ENCODE results near the gene GAN.
"Not testable (repeated sequence)": the region's sequence is repeated elsewhere in the genome, so short reads cannot be mapped to it uniquely, and the experiment has no call there.

Gene GAN

DNA sequence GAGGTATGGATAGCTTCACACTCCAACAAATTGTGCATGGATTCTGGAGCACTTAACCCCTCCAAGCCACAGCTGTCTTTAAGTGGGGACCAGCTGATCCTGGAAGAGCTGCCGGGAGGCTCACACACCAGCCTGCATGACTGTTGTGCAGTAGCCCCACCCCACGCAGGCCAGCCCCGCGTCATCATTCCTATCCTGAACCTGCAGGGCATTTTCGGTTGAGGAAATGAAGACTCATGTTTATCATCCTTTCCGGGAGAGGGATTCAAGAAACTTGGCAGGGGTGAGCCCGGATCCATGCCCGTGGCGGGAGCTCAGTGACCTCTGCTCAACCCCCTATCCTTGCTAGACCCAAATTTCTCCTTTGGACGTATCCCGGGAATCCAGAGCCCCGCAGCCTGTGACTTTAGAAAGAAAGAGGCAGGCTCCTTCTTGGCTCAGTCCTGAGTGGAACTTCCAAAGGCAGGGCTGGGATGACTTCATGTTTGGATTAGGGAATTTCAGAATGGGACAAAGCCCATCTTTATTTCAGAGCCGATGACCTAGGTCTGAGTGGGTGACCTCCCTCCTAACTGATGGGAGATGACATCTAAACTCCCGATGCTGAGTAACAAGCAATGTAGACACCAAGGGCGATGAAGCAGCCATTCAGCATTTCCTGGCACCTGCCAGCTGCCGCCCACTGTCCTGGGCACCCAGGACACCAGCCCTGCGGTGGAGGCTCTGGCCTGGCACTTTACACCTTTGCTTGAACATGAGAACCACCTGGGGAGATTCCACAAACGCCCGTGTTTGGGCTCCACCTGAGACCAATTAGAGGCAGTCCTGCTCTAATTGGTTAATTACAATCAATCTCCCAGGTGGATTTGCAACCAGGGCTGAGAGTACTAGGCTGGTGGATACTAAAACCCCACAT lies 86.5 kb downstream of the GAN start:
- DNase-seq, result peak; percentile 32

DNA sequence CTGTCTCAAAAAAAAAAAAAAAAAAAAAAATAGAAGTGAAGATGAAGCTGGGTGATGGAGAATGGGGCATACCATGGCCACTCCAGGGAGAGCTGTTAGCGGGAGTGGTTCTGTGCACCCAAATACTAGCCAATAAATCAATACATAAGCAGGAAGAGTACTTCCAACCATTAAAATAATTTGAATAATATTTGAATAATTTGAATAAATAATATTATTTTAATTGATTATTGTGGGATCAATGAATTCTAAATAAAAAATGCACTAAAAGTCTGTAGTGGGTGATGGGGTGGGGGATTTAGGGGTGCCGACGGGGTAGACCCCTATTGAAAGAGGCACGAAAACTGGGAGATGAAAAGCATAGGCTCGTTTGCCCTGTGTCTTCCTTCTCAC lies 88.4 kb downstream of the GAN start:
- no peak for DNase-seq

DNA sequence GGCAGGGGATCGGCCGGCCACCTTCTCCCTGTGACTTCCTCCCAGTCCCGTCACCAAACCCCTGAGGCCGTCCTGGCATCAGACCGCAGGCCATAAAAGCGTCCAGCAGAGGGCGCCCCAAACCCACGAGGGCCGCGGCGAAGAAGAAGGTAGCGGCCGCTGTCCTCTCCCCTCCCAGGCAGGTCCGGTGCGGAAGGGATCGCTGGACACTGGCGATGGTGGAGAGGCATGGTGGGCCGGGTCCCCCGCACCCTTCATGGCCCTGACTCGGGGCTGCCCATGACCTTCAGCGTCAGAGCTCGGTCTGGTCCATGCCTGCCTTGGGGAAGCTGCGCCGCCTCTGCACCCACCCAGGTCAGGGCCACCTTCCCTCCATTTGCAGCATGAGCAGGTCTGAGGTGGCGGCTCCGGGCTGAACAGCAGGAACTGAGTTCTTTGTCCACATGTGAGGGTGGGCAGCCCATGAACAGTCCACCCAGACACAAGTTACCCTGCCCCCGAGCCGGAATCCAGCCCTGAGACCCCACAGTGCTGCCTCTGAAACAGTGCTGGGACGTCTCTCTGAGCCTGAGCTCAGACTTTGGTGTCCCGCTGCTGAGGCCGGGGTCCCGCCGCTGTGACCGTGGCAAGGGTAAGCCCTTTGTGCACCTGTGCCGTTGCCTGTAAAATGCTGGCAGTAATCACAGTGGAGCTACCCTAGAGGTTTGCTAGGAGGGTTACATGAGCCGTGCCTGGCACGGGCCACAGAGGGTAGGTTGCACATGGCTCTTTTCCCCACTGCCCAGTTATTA lies 89.0 kb downstream of the GAN start:
- DNase-seq, result peak; percentile 83

DNA sequence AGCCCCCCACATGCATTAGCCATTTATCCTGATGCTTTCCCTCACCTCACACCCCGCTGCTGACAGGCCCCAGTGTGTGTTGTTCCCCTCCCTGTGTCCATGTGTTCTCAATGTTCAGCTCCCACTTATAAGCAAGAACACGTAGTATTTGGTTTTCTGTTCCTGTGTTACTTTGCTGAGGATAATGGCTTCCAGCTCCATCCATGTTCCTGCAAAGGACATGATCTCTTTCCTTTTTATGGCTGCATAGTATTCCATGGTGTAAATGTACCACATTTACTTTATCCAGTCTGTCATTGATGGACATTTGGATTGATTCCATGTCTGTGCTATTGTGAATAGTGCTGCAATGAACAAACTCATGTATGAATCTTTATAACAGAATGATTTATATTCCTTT lies 90.2 kb downstream of the GAN start:
- not testable (repeated sequence) for DNase-seq

DNA sequence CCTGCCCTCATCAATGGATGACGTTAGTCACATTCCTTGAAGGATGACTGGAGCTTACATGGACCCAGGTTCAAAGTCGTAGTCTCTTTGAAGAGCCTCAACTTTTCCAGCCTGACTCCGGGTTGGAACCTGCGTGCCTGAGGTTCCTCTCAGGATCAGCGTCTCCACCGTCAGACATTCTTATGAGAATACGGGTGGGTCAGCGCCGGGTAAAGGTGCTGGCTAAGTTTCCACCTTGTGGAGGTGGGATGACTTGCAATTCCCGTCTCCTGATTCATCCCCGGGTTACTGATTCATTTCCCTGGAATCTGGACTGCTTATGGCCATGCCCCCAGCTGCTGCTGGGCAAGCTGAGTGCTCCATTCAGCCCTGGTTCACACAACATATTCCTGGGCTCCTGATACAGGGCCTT lies 90.9 kb downstream of the GAN start:
- DNase-seq, result peak; percentile 34

- DNase-seq, result no peak
Observed at GRCh38 chr16:81408409-81408950, 93.7 kb downstream of the GAN start.

DNA sequence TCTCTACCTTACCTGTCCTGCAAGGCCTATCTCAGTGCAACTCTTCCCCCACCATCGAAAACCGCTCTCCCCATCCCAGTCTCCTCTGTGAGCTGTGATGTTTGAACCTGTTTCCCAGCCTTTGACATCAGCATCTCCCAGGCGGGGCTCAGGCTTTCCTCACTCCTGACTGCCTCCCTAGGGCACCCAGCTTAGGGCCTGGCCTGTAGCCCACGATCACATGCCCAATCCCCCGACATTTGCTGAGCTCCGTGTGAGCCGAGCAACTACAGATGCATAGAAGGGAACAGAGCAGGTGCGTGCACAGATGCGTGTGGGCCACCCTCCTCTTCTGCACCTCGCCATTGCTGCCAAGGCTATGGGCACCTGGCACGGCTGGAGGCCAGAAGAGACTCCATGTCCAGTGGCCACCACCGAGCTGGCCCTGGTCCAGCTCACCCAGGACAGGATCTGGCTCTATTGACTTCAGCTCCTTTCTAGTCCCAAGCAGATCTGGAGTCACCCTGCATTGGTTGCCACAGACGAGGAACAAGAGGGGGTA lies 94.3 kb downstream of the GAN start:
- DNase-seq, result no peak

- DNase-seq, result no peak
Observed at GRCh38 chr16:81410643-81411293, 96.0 kb downstream of the GAN start.

DNA sequence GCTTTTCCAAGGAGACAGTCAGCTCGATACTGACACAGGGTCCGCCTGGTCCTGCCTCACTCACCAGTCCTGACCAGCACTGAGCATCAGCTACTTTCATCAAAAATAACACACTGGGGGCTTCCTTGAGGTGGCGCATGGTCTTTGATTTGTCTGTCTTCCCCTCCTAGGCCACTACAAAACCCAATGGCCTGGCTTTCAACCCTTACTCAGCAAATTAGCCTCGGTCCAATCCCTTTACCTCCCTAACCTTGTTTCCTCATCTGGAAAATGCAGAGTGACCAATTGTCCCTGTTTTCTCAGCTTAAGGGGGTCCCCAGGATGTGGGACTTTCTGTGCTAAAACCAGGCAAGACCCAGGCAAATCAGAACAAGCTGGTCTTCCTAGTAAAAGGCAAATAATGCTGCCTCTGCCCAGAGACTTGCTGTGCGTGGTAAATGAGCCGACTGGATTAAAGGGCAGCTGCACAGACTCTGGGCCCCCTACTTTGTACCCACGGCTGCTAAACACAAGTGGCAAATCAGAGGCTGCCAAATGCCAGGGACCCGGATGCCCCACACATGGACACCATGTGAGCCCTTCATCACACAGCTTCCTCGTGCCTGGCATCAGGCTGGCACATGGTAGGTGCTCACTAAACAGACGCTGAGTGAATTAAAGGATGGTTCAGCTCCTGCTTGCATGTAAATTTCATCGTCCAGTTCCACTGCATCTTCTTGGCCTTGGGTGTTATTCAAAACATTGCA lies 98.7 kb downstream of the GAN start:
- no peak for DNase-seq

DNA sequence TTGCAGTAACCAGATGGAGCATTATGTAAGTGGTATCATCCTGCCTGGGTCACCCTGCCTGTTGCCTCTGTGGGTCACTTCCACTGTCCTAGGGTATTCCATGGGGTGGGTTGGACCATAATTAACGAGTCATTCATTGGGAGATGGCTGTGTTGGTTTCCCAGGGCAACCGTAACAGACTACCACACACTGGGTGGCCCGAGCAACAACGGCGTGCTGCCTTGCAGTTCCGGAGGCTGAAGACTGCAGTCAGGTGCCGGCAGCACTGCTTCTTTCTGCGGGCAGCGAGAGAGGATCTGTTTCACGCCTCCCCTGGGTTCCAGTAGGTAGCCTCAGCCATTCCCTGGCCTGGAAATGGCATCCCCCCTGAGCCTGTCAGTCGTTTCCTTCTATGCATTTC lies 101.0 kb downstream of the GAN start:
- DNase-seq, result no peak

GRCh38 chr16:81416749-81417148 lies 102.0 kb downstream of the GAN start:
- DNase-seq, result no peak

GRCh38 chr16:81417210-81417609 lies 102.4 kb downstream of the GAN start:
- no peak for DNase-seq

DNA sequence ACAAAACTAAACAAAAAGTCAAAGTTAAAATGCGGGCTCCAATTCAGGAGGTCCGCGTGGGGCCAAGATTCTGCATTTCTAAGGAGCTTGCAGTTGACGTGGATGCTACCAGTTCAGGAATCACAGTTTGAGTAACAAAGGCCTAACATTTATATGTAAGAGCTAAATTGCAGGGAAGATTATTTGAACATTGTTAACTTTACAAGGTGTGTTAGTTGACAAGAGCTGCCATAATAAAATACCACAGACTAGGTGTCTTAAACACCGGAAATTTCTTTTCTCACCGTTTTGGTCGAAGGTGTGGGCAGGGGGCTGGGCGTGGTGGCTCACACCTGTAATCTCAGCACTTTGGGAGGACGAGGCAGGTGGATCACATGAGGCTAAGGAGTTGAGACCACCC lies 105.0 kb downstream of the GAN start:
- no peak for DNase-seq

DNA sequence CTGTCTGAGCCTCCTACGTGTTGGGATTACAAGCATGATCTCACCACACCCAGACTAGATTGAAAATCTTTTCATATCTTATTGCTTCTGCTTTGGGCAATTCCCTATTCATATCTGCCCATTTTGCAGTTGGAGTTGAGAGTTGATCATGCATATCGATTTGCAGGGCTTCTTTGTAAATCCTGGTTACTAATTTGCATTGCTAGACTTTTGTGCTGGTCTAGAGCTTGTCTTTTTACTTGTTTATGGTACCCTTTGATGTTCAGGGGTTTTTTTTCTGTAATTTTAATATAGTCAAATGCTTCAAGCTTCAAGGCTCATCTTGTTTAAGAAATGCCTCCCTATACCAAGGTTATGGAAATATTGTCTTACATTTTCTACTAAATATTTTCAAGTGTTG lies 106.4 kb downstream of the GAN start:
- no peak for DNase-seq

- DNase-seq, result no peak
Observed at GRCh38 chr16:81421536-81421935, 106.8 kb downstream of the GAN start.

GRCh38 chr16:81422153-81422552 lies 107.4 kb downstream of the GAN start:
- not testable (repeated sequence) for DNase-seq

DNA sequence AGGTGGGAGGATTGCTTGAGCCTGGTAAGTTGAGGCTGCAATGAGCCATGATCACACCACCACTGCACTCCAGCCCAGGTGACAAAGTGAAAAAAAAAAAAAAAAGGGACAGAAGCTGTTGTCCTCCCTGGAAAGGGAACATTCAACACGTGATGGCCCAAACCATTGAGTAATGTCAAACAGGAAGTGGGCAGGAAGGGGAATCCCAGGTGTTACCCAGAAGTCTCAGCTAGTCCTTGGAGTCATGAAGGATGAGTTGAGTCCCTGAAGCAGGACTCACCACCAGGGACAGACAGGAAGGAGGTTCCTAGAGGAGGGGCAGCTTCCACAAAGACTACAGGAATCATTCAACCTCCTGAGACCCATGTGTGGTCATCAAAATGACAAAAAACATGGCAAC lies 110.0 kb downstream of the GAN start:
- DNase-seq, result no peak

DNA sequence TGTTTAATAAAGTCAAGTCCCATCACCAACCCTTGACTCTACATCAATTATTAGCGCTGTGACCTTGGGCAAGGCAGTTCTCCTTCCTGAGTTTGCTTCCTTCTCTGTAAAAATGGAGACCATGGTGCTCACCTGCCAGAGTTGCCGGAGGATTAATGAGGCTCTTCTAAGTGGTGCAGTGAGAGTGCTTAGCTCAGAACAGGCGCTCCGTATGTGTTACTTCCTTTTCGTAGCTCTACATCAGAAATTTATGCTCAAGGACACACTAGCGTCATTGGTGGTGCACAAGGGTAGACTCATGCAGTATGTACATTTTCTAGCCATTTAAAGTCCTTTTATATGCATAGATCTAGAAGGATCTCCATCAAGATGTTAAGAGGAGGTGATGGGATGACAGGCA lies 112.5 kb downstream of the GAN start:
- DNase-seq, result no peak

DNA sequence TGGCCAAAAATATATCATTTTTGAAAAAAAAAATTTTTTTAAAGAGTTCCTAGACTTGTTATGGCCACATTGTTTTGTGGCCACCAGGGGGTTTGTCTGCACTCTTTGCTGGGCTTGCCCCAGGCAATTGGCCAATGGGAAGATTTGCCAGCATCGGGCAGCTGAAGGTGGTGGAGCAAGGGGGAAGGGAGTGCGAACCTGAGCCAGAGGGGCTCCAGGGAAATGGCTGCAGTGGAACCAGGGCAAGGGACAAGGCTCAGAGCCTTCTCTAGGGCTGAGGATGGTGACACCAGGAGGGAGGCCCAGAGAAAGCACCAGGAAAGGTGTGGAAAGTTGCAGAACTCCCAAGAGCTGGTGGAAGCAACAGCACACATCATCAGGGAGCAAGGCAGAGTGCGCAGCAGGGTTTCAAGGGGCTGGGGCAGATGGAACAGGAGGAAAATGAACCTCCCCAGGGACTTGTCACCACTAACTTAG lies 114.3 kb downstream of the GAN start:
- DNase-seq, result peak; percentile 90

- DNase-seq, result no peak
Observed at GRCh38 chr16:81431554-81432353, 117.0 kb downstream of the GAN start.

- DNase-seq, result no peak
Observed at GRCh38 chr16:81432937-81433557, 118.3 kb downstream of the GAN start.
